Ureter (tissue), 1 donor: ENCODE data around the gene CMTM5. TPM values are rescaled to one million over a fixed set of nuclear protein-coding genes. Genes with fewer than 3 reads are reported as not detected.
"Not testable (repeated sequence)": the region's sequence is repeated elsewhere in the genome, so short reads cannot be mapped to it uniquely, and the experiment has no call there.

Experiments
- DNase-seq: peaks from one replicate; pipeline ENCODE4 v3.0.0-alpha.2; 2020; ENCODE audit warnings: low spot score
- total RNA-seq: library from RNA; stranded (reverse); gene quantifications from one replicate; pipeline ENCODE4 v1.2.4, GENCODE V29; 2023
- donor health status: DM: yes; HTN: yes; CAD: no.

The CMTM5 gene
- total RNA-seq, 1 donor from 2014 or later: 1.1 TPM

DNA sequence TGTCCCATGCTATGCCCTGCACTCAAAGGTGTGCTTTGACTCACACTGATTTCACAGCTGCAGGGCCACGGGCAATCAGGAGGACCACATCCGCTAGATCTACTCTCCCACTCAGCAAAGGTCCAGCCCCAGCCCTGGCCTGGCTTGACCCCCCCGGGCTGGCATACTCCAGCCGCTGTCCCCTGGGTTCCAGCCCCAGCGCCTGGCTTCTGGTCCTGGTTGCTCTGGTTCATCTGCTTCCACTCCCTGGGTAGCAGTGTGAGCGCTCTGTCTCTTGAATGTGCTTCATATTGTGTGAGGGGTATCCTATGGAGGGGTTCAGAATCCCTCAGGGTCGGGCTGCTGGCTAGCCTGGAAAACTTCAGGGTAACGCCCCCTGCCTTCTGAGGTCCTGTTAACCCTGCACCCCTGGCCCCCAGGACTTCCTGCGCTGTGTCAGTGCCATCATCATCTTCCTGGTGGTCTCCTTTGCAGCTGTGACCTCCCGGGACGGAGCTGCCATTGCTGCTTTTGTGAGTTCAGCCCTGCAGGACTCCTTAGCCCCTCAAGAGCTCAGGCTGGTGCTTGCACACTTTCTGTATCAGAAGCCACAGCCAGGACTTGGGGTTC, 1.9 kb downstream of the CMTM5 start:
- DNase-seq: no peak

DNA sequence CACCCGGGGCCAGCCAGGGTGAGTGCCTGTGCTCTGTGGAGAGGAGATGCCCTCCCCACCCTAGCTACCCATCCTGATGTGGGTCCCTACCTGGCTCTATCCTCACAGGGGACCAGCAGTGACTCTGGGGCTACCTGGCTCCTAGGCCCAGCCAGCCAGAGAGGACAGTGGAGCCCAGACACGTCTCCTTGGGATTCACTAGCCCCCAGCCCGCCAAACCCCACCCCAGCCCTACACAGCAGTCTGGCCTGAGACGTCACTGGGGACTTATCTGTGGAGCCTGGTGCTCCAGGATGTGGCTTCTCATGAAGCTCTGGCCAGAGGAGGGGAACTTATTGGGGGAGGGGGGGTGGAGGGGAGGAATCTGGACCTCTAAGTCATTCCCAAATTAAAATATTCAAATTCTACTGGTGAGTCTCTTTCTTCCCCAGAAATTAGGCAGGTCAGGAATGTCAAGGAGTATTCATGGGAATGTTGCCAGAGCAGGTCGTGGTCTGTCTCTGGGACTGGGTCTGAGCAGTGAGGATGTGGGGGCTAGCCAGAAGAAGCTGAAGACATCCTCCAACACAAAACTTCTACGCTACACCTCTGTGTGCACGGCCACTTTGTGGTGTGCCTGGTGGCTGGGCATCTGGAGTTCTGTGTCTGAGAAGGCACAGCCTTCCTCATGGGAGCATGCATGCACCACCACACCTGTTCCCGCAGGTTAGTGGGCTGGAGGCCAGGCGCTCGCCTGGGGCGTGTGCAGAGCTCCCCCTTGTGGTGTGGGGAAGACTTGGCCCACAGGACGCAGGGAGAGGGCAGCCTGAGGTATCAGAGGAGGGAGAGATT, 2.7 kb downstream of the CMTM5 start:
- DNase-seq: peak; percentile 78

DNA sequence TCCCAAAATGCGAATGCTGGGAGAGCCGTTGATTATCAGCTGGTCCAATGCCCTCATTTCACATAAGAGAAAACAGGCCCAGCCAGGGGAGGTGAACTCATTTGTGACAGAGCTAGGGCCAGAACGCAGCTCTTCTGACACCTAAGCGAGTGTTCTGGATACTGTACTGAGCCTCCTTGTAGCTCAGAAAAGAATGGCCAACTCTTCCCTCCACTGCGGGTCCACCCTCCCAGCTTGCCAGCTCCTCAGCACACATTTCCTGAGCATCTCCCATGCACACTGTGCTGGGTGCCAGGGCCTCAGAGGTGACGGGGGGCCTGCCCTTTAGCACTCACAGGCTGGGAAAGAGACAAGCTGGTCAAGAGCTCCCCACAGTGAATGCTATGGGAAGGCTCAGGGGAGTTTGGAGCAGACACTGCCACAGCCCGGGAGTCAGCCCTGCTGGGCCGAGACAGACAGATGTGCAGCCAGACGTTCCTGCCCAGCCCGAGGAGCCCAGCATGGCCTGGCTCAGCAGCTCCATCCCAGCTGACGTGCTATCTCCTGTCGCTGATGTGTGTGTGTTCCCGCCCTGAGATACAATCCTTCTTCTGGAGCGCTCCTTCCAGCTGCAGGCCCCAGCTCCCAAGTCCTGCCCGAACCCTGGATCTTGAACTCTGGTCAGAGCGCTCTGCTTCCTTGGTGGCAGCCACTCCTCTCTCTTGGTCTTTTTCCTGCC, 3.5 kb downstream of the CMTM5 start:
- no peak for DNase-seq

DNA sequence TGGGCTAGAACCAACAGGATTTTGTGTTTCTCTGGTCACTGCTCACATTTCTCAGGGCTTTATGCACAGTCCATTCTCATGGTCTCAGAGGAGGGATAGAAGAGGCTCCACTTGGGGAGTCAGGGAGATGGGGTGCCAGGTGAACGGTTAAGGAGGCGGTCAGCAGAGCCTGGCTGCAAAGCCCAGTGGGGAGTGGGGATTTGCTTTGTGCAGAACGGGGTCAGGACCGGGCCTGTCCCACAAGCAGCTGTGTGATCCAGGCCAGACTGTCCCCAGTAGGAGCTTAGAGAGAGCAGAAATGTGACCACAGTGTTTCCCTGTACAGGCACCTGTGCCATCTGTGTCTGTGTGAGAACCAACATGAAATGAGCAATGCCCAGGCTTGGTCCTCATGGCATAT, 4.1 kb downstream of the CMTM5 start:
- no peak for DNase-seq

DNA sequence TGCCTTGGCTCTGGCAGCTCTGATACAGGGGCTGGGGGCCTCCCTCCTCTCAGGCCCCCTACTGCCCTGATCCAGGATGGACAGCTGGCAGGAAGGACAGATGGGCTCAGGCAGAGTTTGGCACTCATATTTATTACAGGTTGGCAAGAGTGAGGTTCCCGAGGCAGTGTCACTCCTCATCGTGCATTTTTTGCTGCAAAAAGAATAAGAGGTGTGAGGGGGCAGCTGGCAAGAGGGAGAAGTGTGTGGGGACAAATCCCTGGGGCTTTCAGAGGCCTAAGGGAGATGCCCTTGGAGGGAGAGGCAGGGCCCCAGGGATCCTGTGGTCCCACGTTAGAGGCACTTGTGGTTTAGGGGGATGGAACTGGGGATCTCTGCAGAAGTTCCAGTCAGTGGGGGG, 5.0 kb downstream of the CMTM5 start:
- DNase-seq: no peak

DNA sequence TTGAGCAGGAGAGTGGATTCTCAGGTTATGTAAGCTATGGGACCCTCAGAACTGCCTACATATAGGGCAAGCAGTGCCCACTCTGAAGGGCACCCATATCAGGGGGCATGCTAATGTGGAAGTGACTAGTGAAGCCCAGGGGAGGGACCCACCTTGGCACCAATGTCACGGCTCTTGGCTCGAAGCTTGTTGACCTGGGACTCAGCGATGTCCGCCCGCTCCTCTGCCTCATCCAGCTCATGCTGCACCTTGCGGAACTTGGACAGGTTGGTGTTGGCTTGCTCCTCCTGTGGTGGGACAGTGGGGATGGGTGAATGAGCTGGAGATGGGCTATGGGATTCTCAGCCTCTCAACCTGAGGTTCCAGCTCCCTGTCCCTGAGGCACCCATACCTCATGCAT, 5.4 kb downstream of the CMTM5 start:
- no peak for DNase-seq

DNA sequence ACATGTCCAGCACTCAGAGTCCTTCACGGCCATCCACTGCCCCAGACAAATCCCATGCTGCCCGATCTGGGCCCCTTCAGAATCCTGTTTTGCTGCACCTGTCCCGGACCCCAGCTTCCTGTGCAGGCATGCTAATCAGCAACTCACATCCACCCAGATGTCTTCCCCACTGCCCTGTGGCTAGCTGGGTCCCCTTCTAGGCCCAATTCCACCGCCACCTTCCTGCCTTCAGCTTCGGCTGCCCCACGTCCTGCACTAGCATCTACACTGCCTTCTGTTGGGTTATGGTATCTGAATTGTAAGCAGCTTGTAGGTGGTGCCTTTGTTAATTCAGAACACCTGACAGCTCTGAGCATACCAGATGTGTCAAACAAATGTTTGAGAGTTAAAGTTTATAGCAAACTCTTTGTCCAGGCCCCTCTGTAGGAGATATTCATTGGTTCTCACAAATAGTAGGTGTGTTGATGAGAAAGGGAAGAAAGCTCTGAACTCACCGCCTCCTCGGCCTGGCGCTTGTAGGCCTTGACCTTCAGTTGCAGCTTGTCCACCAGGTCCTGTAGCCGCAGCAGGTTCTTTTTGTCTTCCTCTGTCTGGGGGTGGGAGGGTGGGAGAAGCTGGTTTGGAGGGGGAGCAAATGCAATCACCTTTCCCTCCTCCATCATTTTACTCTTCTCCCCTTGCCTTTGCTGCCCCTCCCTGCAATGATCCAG, 6.0 kb downstream of the CMTM5 start:
- no peak for DNase-seq

DNA sequence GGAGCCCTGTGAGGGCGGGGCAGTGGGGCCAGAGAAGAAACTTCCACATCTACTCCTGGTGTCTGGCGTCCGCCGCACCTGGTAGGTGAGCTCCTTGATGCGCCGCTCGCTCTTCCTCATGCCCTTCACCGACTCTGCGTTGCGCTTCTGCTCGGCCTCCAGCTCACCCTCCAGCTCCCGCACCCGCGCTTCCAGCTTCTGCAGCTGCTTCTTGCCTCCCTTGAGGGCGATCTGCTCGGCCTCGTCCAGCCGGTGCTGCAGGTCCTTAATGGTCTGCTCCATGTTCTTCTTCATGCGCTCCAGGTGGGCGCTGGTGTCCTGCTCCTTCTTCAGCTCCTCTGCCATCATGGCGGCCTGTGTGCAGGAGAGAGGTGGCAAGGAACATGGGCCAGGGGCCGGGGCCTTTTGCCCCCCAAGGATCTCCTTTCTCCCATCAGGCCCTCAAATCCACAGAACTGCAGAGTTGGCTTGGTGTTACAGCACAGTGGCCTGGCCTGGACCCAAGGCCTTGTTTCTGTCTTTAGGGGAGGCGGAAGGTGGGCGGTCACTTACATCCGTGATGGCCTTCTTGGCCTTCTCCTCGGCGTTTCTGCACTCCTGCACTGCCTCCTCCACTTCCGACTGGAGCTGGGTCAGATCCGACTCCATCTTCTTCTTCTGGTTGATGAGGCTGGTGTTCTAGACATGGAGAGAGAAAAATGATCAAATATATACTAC, 7.7 kb downstream of the CMTM5 start:
- no peak for DNase-seq

DNA sequence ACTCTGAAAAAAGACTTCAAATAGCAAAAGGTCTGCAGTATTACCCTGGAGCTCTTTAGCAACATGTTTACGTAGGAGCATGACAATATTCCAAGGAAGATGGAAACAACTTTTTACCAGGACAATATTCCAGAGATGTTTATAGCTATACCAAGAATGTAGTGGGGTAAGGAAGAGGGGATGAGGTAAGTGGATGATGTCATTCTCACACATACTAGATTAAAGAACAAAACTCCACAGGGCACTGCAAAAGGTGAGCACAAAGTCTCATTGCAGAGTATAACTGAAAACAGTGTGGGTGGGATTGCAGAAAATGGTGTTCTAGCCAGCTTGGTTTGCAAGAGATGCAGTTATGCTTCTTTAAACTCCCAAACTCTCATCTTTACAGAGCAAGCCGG, 8.4 kb downstream of the CMTM5 start:
- DNase-seq: no peak

DNA sequence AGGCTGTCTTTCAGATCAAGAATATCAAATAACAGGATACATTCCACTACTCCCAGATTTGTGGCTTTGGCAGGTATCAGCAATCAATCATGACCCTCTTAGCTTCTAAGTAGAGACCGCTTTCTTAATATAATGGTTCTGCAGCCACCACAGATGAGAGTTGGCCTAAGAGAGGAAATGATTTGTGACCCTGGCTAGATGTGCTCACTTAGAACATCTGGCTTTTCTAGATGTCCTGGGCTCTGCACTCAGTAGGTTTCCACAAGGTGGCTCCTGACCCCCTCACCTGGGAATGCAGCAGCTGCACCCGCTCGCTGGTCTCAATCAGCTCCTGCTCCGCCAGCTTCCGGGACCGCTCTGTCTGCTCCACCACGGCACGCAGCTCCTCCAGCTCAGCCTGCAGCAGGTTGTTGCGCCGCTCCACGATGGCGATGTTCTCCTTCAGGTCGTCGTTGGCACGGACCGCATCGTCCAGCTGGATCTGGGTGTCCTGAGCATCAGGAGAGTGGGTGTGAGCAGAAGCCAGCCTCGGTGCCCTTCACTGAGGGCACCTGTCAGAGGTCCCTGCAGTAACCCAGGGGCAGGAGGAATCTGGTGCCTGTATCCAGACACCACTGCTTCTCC, 8.9 kb downstream of the CMTM5 start:
- no peak for DNase-seq

DNA sequence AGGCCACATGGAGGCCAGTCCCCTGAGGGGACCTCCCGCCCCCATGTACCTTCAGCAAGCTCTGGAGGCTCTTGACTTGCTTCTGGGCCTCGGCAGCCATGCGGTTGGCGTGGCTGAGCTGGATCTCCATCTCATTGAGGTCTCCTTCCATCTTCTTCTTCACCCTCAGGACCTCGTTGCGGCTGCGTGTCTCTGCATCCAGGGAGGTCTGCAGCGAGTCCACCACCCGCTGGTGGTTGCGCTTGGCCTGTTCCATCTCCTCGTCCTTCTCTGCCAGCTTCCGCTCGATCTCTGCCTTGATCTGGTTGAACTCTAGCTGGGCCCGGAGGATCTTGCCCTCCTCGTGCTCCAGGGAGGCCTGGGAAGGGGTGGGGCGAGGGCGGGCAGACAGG, 9.4 kb downstream of the CMTM5 start:
- DNase-seq: not testable (repeated sequence)

DNA sequence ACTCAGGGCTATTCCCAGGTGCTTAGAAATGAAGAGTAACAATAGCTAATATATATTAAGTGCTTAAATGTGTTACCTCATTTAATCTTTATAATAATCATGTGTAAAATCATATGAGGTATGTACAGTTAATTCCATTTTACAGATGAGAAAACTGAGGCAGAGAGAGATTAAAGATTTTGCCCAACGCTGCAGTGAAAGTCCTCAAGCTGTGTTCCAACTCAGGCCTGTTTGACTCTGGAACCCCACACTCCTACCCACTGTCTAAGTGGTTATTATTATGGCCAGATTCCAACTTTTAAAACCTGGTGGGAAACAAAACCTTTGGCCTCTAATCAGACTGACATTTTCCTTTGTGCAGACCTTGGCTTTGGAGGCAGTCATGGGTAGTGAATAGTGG, 10.2 kb downstream of the CMTM5 start:
- DNase-seq: no peak

DNA sequence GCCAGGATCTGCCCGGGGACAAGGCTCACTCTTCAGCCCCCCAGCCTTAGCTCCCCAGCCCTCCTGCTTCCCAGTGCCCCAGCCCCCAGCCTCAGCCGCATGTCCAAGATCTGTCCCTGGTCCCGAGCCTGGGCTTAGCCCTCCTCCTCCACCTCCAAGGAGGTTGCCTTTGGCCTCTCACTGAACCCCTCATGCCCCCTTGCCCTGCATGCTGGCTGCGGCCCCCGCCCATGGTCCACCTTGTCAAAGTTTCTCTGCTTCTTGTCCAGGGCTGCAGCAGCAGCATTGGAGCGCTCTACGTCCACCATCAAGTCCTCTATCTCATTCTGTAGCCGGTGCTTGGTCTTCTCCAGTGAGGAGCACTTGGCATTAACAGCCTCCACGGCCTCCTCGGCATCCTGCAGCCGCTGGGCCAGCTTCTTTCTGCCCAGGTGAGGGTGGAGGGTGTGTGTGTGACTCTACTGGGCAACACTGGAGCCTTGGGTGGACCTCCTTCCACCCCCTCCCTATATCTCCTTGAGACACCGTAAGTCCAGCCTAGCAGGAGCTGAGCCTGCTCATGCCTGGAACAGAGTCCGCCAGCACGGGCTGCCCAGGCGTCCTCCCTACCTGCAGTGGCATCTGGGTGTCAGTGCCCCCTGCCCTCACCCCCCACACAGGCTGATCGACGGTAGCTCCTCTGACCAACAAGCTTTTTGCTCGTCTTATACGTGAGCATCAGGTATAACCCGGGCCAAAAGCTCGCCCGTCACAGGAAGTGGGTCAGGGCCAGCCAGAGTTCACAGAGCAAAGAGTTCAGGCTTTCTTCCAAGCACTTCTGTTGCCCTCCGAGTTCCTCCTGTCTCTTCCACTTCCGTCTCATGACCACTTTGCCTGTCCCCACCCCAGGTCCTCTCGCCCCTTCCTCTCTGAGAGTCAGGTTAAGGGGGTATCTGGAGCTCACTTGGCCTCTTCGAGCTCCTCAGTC, 11.4 kb downstream of the CMTM5 start:
- DNase-seq: no peak

DNA sequence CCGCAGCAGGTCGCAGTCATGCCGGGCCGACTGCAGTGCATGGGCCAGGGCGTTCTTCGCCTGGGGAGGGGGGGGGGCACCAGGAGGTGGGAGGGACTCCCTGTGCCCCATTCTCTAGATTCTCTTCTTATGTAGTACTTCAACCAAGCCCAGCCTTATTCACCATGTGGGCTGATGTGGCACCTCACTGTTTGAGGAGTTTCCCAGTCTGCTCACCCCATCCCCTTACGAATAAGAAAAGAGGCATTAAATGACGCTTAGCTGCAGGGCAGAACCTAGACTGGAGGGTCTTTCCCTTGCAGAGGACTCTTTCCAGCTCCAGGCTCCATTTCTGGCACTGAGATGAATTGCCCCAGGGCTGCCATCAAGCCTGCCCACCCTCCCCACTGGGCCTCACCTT, 12.2 kb downstream of the CMTM5 start:
- no peak for DNase-seq

DNA sequence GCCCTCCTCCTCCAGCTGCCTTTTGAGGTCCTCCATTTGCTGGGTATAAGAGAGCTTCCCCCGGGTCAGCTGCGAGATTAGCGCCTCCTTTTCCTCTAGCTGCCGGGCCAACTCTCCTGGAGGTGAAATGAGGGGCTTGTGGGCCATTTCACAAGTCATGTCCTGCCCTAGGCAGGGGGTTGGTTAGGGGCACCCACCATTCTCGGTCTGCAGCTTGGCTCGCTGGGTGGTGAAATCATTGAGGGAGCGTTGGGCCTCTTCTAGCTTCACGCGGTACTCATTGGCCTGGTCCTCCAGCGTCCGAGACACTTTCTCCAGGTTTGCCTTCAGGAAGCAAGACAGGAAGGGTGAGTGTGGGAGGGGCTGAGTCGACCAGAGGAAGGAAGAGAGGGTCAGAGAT, 12.6 kb downstream of the CMTM5 start:
- DNase-seq: no peak

DNA sequence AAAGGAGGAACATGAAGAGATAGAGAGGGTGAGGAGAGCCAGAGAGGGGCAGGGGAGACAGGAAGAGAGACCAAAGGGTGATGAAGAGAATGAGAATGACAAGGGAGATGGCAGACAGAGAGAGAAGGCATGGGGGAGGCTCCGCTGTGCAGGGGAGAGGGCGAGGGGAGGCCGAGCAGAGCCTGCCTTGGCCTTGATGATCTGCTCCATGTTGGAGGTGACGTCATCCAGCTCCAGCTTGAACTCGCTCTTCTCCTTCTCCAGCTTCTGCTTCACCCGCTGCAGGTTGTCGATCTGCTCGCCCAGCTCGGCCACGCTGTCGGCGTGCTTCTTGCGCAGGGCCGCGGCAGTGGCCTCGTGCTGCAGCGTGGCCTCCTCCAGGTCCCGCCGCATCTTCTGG, 13.0 kb downstream of the CMTM5 start:
- not testable (repeated sequence) for DNase-seq

DNA sequence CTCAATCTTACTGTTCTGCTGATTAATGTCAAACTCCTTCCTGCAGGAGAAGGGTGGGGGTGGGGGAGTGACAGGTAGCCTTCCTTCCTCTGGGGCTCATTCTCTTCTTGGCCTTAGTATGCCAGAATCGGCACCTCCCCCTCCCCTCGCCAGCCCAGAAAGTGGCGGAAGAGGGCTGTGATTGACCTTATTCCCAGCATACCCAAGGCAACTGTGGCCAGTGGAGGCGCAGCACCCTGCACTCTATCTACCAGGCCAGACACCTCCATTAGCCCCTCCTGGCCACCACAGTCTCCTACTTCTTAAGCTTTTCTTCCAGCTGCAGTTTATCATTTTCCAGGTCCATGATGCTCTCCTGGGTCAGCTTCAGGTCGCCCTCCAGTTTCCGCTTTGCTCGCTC, 15.8 kb downstream of the CMTM5 start:
- DNase-seq: no peak

DNA sequence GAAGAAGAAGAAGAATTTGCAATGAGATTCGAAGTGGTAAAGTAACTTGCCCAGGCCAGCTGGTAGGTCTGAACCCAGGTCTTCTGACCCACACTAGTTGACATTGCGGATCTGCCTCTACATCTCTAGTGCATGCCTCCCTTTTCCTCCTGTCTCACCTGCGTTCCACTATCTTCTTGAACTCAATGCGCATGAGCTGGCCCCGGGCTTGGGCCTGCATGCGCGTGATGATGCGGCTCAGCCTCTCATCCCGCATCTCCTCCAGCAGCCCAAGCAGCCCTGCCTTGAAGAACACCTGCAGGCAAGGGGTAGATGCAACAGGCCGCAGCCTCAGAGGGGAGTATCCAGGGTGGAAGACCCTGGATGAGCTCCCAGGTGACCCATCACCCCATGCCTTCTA, 19.3 kb downstream of the CMTM5 start:
- no peak for DNase-seq

DNA sequence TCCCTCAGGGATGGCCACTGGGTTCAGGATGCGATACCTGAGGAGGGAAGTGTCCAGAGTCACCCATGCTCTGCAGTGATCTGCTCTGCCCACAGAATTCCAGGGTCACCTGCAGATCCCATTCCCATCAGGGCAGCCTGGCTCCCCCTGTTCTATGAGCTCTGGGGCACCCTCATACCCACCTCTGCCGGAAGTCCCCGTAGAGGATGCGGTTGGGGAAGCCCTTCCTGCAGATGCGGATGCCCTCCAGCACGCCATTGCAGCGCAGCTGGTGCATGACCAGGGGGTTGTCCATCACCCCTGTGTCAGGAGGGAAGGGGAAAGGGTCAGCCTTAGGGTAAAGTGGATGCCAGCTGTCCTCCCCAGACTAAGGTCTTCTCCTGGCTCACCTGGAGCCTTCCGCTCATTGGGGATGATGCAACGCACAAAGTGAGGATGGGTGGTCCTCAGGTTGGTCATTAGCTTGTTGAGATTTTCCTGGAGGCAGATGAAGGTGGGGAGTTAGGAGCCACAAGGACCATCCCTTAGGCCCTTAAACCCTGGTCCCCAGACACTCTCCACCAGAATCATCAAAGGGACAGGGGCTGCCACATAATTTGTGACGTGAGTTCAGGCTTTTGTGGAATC, 20.0 kb downstream of the CMTM5 start:
- no peak for DNase-seq

DNA sequence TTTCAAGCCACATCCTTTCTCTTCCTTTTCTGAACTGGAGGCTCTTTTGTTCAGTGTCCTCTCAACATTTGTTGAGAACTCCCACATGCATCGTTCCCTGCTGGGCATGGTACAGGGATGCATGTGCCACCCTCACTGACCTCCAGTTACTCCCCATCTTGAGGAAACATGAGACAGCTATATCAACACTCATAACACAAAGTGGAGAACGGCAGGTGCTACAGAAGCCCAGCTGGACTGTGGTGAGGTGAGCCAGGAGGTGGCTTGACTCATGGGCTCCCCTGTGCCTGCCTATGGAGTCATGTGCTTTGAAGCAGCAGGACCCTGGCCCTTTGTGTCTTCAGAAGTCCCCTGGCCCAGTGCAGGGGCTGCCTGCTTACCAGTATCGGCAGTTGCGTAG, 21.5 kb downstream of the CMTM5 start:
- DNase-seq: no peak
